Upper lobe of left lung (tissue), 4 donors: ENCODE data around the gene ZNF777.

Experiments used
- CTCF ChIP-seq, 6 experiments: fragments of 450-650 bp in 4 of 6; fragments of 200-600 bp in 2 of 6; sonication (generic) in 2 of 6; IDR thresholded peaks; one replicate each; pipeline ENCODE4 v1.5.1; 2016 to 2019; ENCODE audit warnings: antibody characterized with exemption in 6 of 6
- POLR2A ChIP-seq, 4 donors: fragments of 450-650 bp; IDR thresholded peaks; one replicate each; pipeline ENCODE4 v1.5.1; 2016 to 2017; ENCODE audit warnings: antibody characterized with exemption in 4 of 4, mild to moderate bottlenecking in 2 of 4

GRCh38 chr7:149500201-149500600 lies 39.3 kb upstream of the ZNF777 start:
- TF ChIP-seq CTCF (IDR thresholded peaks at IDR 0.05) (no peak), POLR2A (IDR thresholded peaks at IDR 0.05) (no peak)
